Liver (tissue), 3 donors: Measurements from ENCODE around the gene MARK1.

Experiments used
- ATF3 ChIP-seq: IDR thresholded peaks from 2 replicates; pipeline ENCODE4 v1.6.1; 2016; ENCODE audit warnings: antibody characterized with exemption
- CTCF ChIP-seq: fragments of 150-350 bp; IDR thresholded peaks from 2 replicates; pipeline ENCODE4 v1.5.1; 2017; ENCODE audit warnings: improper control_type of control experiment, low read depth, low read length; ENCODE audit not compliant: missing input control
- GABPA ChIP-seq, 2 donors: IDR thresholded peaks in 1 of 2; conservative IDR thresholded peaks in 1 of 2; 2 replicates each; pipeline ENCODE4 v1.6.1; 2016; ENCODE audit warnings: antibody characterized with exemption in 2 of 2, mild to moderate bottlenecking in 1 of 2, moderate library complexity in 1 of 2
- MAX ChIP-seq: IDR thresholded peaks from 2 replicates; pipeline ENCODE4 v1.6.1; 2016; ENCODE audit warnings: antibody characterized with exemption
- REST ChIP-seq: IDR thresholded peaks from 2 replicates; pipeline ENCODE4 v1.6.1; 2016; ENCODE audit warnings: antibody characterized with exemption, mild to moderate bottlenecking
- SP1 ChIP-seq: IDR thresholded peaks from 2 replicates; pipeline ENCODE4 v1.6.1; 2018; ENCODE audit warnings: antibody characterized with exemption, mild to moderate bottlenecking
- ZBTB33 ChIP-seq: IDR thresholded peaks from 2 replicates; pipeline ENCODE4 v1.6.1; 2016; ENCODE audit warnings: antibody characterized with exemption
- donor health status: healthy.
- donor health status: healthy.

- TF ChIP-seq CTCF (no peak), GABPA (IDR thresholded peaks at IDR 0.05 in 1 of 2, conservative IDR thresholded peaks at IDR 0.05 in 1 of 2) (no peak), REST (no peak), ATF3 (no peak), ZBTB33 (no peak), MAX (no peak), SP1 (no peak)
Observed at GRCh38 chr1:220702733-220703270, 174.9 kb downstream of the MARK1 start.
